Measurements from ENCODE around the gene PGAM5. TPM values are rescaled to one million over a fixed set of nuclear protein-coding genes. Genes with fewer than 3 reads are reported as not detected.

PGAM5 gene
- total RNA-seq, 1 experiment from 2014 or later: 112 TPM

DNA sequence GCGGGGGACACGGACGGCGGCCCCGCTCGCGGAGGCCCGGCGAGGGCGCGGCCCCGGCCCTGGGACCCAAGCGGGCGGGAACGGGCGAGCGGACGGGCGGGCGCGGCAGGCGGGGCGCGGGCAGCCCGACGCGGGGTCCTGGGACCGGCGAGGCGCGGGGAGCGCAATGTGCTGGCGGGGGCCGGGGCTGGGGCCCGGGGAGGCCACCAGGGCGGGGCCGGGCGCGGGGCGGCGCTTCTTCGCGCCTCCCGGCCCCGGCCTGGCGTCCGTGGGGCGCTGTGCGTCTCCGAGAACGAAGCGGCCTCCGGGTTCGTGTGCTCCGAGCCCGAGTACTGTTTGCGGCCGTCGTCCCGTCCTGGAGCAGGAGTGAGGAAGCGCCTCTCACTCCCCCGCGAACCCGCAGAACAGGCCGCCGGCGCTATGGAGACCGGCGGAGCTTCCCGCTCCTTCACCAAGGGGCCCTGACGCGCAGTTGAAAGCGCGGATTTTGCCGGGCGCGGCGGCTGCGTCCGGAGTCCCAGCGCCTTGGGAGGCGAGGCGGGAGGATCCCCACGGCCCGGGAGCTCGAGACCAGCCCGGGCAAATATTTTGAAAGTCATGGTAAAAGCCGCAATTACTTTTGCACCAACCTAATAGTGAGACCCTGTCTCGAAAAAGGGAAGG is 51.4 kb downstream of the PGAM5 start:
- Histone ChIP-seq H3K79me2 (ENCODE audit: insufficient read depth, low read length) (peaks cover 23% of the 10 kb centered on the region; the same call in 1 of the 2 replicates), H2AK5ac (ENCODE audit: insufficient read length, low read length) (no peak overlapping the region), H2BK120ac (ENCODE audit: low read depth, low read length, poor library complexity, severe bottlenecking) (peak overlapping the region; percentile 1), H4K91ac (ENCODE audit: insufficient read length, low read depth, low read length) (no peak overlapping the region), H3K27me3 (ENCODE audit: insufficient read depth, low read length) (no peaks in the 10 kb centered on the region), H2AFZ (ENCODE audit: low read length) (no peak overlapping the region), H2BK20ac (ENCODE audit: low read depth, low read length, poor library complexity, severe bottlenecking) (no peak overlapping the region), H3K4me1 (ENCODE audit: insufficient read depth, low read length) (no peaks in the 10 kb centered on the region), H3K4ac (ENCODE audit: low read depth, low read length) (no peak overlapping the region; the same call in 1 of the 2 replicates), H3K9ac (ENCODE audit: extremely low read depth, insufficient read length, low read length) (peak overlapping the region; percentile 66), H3K56ac (ENCODE audit: insufficient read length, low read depth, low read length) (no peak overlapping the region), H3K79me1 (ENCODE audit: insufficient read depth, low read depth, low read length, poor library complexity, severe bottlenecking) (peaks cover 9% of the 10 kb centered on the region), H3K23ac (ENCODE audit: insufficient read length, low read depth, low read length) (no peak overlapping the region), H3T11ph (ENCODE audit: low read length) (no peak overlapping the region), H3K27ac (ENCODE audit: insufficient read length, low read depth, low read length) (peak overlapping the region; percentile 79), H3K23me2 (ENCODE audit: insufficient read length, low read depth, low read length, poor library complexity, severe bottlenecking) (peaks cover 7% of the 10 kb centered on the region), H4K5ac (ENCODE audit: insufficient read length, low read depth, low read length) (no peak overlapping the region), H3K14ac (ENCODE audit: insufficient read depth, low read length) (peak overlapping the region; percentile 81), H3K9me3 (ENCODE audit: control insufficient read depth, low read depth, low read length) (no peaks in the 10 kb centered on the region), H4K8ac (replicated peaks; ENCODE audit: insufficient read length, low read depth, low read length) (no peak overlapping the region), H4K20me1 (ENCODE audit: control insufficient read depth, insufficient read depth, insufficient read length) (no peaks in the 10 kb centered on the region), H3K18ac (ENCODE audit: insufficient read length, low read depth, low read length) (peak overlapping the region; percentile 77), H2BK12ac (ENCODE audit: insufficient read length, low read depth, low read length) (no peak overlapping the region), H2BK5ac (ENCODE audit: insufficient read length, low read length) (no peak overlapping the region), H2BK15ac (ENCODE audit: low read depth, low read length) (no peak overlapping the region), H3K4me2 (ENCODE audit: insufficient read depth, insufficient read length, low read length) (peak overlapping the region; percentile 67)
- DNase-seq: peak; percentile 80
- peaks cover 5 to 14% of the 10 kb centered on the region in 2 experiments for H3K4me1 Mint-ChIP-seq
- peaks cover 0 to 1% of the 10 kb centered on the region in 2 experiments; a peak in 1 of 5 replicates for H3K9me3 Mint-ChIP-seq
- peaks cover 12 to 26% (median 16%) of the 10 kb centered on the region in 3 experiments; a peak in 6 of 7 replicates for H3K36me3 Mint-ChIP-seq (ENCODE audit: insufficient read depth in 1 of 3, low read depth in 3 of 3)
- TF ChIP-seq, protein P1, sequence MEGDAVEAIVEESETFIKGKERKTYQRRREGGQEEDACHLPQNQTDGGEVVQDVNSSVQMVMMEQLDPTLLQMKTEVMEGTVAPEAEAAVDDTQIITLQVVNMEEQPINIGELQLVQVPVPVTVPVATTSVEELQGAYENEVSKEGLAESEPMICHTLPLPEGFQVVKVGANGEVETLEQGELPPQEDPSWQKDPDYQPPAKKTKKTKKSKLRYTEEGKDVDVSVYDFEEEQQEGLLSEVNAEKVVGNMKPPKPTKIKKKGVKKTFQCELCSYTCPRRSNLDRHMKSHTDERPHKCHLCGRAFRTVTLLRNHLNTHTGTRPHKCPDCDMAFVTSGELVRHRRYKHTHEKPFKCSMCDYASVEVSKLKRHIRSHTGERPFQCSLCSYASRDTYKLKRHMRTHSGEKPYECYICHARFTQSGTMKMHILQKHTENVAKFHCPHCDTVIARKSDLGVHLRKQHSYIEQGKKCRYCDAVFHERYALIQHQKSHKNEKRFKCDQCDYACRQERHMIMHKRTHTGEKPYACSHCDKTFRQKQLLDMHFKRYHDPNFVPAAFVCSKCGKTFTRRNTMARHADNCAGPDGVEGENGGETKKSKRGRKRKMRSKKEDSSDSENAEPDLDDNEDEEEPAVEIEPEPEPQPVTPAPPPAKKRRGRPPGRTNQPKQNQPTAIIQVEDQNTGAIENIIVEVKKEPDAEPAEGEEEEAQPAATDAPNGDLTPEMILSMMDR (conservative IDR thresholded peaks at IDR 0.05): peak; percentile 32; the same call in 2 of the 3 replicates
- H3K27ac Mint-ChIP-seq: peak overlapping the region in 1 of 3 experiments; percentile 25; a peak in 1 of 7 replicates
- peak overlapping the region; percentile 69 to 79 for H3K4me3 Mint-ChIP-seq
- WGBS (ENCODE audit: extremely low coverage, insufficient read length, low lambda C conversion rate): no CpG with 5 or more reads among the region's 89 CpGs
- no peaks in the 10 kb centered on the region; the same call in 1 of the 2 replicates for H3K27me3 Mint-ChIP-seq (ENCODE audit: low read depth)

Data from H9 (cell line).